ENCODE data around the gene TMCC2. TPM values are rescaled to one million over a fixed set of nuclear protein-coding genes. Genes with fewer than 3 reads are reported as not detected.
"Not testable (repeated sequence)": the region's sequence is repeated elsewhere in the genome, so short reads cannot be mapped to it uniquely, and the experiment has no call there.

TMCC2 gene
- total RNA-seq, 6 donors from 2014 or later = 1.3 to 7.2 (median 3.8) TPM

- TF ChIP-seq POLR2A (IDR thresholded peaks at IDR 0.05) (no peak), POLR2AphosphoS5 (IDR thresholded peaks at IDR 0.05) (no peak)
- Histone ChIP-seq H3K9me3 (no peaks in the 10 kb centered on the region), H3K36me3 (no peaks in the 10 kb centered on the region), H3K27me3 (no peaks in the 10 kb centered on the region), H3K4me3 (no peak overlapping the region), H3K4me1 (peaks cover 28 to 46% (median 36%) of the 10 kb centered on the region in 4 donors), H3K27ac (no peak overlapping the region)
- ATAC-seq (ENCODE audit: low FRiP score in 2 of 2) = no peak
- 85 to 97% methylated on average over 4 to 6 of the region's 6 CpGs for WGBS, 2 donors
- DNase-seq = no peak
These were observed 63.9 kb downstream of the TMCC2 start for GRCh38 chr1:205291596-205291995.

GRCh38 chr1:205293350-205294074, 65.8 kb downstream of the TMCC2 start:
- H3K27ac ChIP-seq = peak overlapping the region; percentile 42 to 80 (median 69)
- no peaks in the 10 kb centered on the region for H3K9me3 ChIP-seq
- WGBS, 2 donors = 93 to 94% methylated on average over 9 to 10 of the region's 10 CpGs
- H3K27me3 ChIP-seq = no peaks in the 10 kb centered on the region
- H3K36me3 ChIP-seq = no peaks in the 10 kb centered on the region
- H3K4me1 ChIP-seq = peaks cover 13 to 27% (median 18%) of the 10 kb centered on the region in 4 donors
- DNase-seq = no peak
- H3K4me3 ChIP-seq = no peak overlapping the region
- no peak for TF ChIP-seq POLR2A (IDR thresholded peaks at IDR 0.05)
- no peak for TF ChIP-seq POLR2AphosphoS5 (IDR thresholded peaks at IDR 0.05)
- no peak for TF ChIP-seq CTCF (IDR thresholded peaks at IDR 0.05)
- TF ChIP-seq EP300 (IDR thresholded peaks at IDR 0.05) = no peak
- no peak for ATAC-seq (ENCODE audit: low FRiP score in 2 of 2)

GRCh38 chr1:205294175-205294917, 66.6 kb downstream of the TMCC2 start:
- Histone ChIP-seq H3K27ac (peak overlapping the region; percentile 42 to 80 (median 69)), H3K27me3 (no peaks in the 10 kb centered on the region), H3K4me3 (no peak overlapping the region), H3K36me3 (no peaks in the 10 kb centered on the region), H3K4me1 (peaks cover 8 to 23% (median 15%) of the 10 kb centered on the region in 4 donors), H3K9me3 (no peaks in the 10 kb centered on the region)
- peak in 1 of 2 donors; percentile 38 for DNase-seq
- peak in 1 of 2 donors; percentile 38 for ATAC-seq (ENCODE audit: low FRiP score in 2 of 2)
- WGBS, 2 donors = 13 to 54% methylated on average over 3 to 6 of the region's 6 CpGs
- TF ChIP-seq POLR2AphosphoS5 (IDR thresholded peaks at IDR 0.05) (peak; percentile 35 to 49), POLR2A (IDR thresholded peaks at IDR 0.05) (no peak)

- Histone ChIP-seq H3K27ac (peak overlapping the region; percentile 29 to 80 (median 69)), H3K4me3 (no peak overlapping the region), H3K9me3 (no peaks in the 10 kb centered on the region), H3K27me3 (no peaks in the 10 kb centered on the region), H3K4me1 (peaks cover 8 to 25% (median 15%) of the 10 kb centered on the region in 4 donors), H3K36me3 (no peaks in the 10 kb centered on the region)
- ATAC-seq (ENCODE audit: low FRiP score in 2 of 2) (no peak), DNase-seq (no peak)
- no peak for TF ChIP-seq EP300 (IDR thresholded peaks at IDR 0.05)
- TF ChIP-seq POLR2AphosphoS5 (IDR thresholded peaks at IDR 0.05) = no peak
- no peak for TF ChIP-seq CTCF (IDR thresholded peaks at IDR 0.05)
- no peak for TF ChIP-seq POLR2A (IDR thresholded peaks at IDR 0.05)
- 83 to 91% methylated on average over 5 of the region's 5 CpGs for WGBS, 2 donors
These were observed 67.2 kb downstream of the TMCC2 start for GRCh38 chr1:205294934-205295333.

GRCh38 chr1:205296154-205296553, 68.4 kb downstream of the TMCC2 start:
- no peak for ATAC-seq (ENCODE audit: low FRiP score in 2 of 2)
- Histone ChIP-seq H3K36me3 (no peaks in the 10 kb centered on the region), H3K4me3 (no peak overlapping the region), H3K9me3 (no peaks in the 10 kb centered on the region), H3K27me3 (no peaks in the 10 kb centered on the region), H3K27ac (peak overlapping the region in 1 of 4 donors; percentile 14), H3K4me1 (peaks cover 11 to 36% (median 18%) of the 10 kb centered on the region in 4 donors)
- no peak for DNase-seq
- 58 to 79% methylated on average over 2 of the region's 2 CpGs for WGBS, 2 donors
- TF ChIP-seq POLR2A (IDR thresholded peaks at IDR 0.05) (no peak), POLR2AphosphoS5 (IDR thresholded peaks at IDR 0.05) (no peak), EP300 (IDR thresholded peaks at IDR 0.05) (no peak), CTCF (IDR thresholded peaks at IDR 0.05) (no peak)

GRCh38 chr1:205297546-205298177, 69.9 kb downstream of the TMCC2 start:
- WGBS, 2 donors = 89 to 98% methylated on average over 4 to 5 of the region's 5 CpGs
- peaks cover 20 to 49% (median 28%) of the 10 kb centered on the region in 4 donors for H3K4me1 ChIP-seq
- H3K27me3 ChIP-seq; ATAC-seq (ENCODE audit: low FRiP score in 2 of 2); H3K36me3 ChIP-seq; H3K4me3 ChIP-seq; DNase-seq; H3K9me3 ChIP-seq; H3K27ac ChIP-seq: not testable (repeated sequence)

All from upper lobe of left lung (tissue), 6 donors.